NOMO-1 (cell line): Measurements from ENCODE around the gene EPN1.
"Not testable (repeated sequence)": the region's sequence is repeated elsewhere in the genome, so short reads cannot be mapped to it uniquely, and the experiment has no call there.

Experiments used
- DNase-seq, 2 experiments: peaks; one replicate each; lab custom pipeline; 2025; ENCODE audit not compliant: unreplicated experiment in 2 of 2; lab: John Stamatoyannopoulos, UW

EPN1 gene

GRCh38 chr19:55712804-55713631 is 38.0 kb downstream of the EPN1 start:
- DNase-seq = no peak

DNA sequence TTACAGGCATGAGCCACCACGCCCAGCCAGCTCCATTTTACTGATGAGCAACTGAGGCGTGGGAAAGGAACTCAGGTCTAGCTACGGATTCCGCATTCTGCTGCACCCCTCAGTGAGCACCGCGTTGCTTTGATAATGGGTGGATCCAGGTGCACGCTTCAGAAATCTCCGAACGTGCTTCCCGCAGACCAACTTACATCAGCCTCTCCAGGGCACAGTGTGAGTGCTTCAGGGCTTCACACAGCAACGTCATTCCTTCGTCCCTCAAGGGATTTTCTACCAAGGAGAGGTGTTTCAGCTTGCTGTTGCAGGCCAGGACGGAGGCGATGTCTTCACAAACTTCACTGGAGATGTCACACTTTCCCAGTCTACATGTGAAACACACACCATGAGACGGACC is 41.5 kb downstream of the EPN1 start:
- DNase-seq = no peak

DNA sequence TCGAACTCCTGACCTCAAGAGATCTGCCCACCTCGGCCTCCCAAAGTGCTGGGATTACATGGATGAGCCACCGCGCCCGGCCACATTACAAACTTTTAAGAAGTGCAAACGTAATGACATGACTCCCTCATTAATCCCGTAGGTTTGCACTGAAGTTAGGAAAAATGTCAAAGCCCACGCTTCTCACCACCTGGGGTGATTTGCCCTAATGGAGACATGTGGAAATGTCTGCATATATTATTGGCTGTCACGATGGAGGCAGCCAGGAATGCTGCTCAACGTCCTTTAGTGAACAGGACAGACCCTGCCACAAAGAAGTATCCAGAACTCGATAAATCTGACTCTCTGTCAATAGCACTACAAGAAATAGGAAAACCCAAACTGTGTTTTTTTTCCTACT is 42.2 kb downstream of the EPN1 start:
- DNase-seq = no peak

GRCh38 chr19:55717879-55718711 is 43.1 kb downstream of the EPN1 start:
- DNase-seq = not testable (repeated sequence)

DNA sequence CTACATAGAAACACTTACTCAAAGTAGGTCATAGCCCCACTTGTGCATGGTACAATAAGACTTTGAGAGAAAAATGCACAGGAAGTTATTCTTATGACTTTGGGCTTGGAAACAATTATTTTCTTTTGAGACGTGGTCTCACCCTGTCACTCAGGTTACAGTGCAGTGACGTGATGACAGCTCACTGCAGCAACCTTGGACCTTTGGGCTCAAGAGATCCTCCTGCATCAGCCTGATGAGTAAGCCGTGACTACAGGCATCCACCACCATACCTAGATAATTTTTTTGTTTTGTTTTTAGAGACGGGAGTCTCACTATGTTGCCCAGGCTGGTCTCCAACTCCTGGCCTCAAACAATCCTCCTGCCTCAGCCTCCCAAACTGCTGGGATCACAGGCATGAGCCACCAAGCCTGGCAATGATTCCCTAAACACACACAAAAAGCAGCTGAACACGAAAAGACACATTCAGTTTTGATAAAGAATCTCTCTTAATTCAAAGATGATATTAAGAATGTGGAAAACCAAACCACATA is 45.3 kb downstream of the EPN1 start:
- no peak for DNase-seq

- DNase-seq = no peak
Measured at GRCh38 chr19:55720801-55721200, 45.8 kb downstream of the EPN1 start.

DNA sequence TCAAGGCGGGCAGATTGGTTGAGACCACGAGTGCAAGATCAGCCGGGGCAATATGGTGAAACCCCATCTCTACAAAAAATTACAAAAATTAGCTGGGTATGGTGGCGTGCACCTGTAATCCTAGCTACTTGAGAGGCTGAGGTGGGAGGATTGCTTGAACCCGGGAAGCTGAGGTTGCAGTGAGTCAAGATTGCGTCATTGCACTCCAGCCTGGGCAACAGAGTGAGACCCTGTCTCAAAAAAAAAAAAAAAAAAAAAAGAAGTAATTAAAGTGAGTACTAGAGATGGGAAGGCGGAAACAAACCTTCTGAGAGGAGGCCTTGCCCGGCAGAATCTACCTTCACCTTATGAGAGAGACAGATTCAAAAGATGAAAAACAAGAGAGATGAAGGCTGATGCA is 48.5 kb downstream of the EPN1 start:
- DNase-seq = no peak

DNA sequence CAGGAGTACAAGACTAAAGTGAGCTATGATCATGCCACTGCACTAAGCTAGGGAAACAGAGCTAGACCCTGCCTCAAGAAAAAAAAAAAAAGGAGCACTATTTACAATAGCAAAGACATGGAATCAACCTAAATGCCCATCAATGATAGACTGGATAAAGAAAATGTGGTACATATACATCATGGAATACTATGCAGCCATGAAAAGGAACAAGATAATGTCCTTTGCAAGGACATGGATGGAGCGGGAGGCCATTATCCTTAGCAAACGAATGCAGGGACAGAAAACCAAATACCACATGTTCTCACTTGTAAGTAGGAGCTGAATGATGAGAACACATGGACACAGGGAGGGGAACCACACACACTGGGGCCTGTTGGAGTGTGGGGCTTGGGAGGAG is 55.4 kb downstream of the EPN1 start:
- not testable (repeated sequence) for DNase-seq

GRCh38 chr19:55738302-55738701 is 63.3 kb downstream of the EPN1 start, which contains the start of gene NLRP9:
TSS of gene NLRP9 (minus strand) at chr19:55738402. CDS start at chr19:55738374, 28 bp downstream.
- DNase-seq = no peak

- DNase-seq = no peak
Measured at GRCh38 chr19:55750715-55751114, 75.7 kb downstream of the EPN1 start.

GRCh38 chr19:55753401-55753800 is 78.4 kb downstream of the EPN1 start:
- no peak for DNase-seq

DNA sequence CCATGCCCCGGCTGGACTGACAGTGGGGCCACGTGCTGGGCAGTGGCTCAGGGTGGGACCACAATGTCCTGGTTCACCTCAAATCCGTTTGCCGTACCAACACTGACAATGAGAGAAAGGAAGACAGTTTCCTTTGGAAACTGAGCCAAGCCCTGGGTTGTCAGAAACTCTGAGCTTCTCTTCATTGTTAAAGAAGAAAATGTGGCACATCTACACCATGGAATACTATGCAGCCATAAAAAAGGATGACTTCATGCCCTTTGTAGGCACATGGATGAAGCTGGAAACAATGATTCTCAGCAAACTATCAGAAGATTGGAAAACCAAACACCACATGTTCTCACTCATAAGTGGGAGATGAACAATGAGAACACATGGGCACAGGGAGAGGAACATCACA is 81.8 kb downstream of the EPN1 start:
- DNase-seq = not testable (repeated sequence)

DNA sequence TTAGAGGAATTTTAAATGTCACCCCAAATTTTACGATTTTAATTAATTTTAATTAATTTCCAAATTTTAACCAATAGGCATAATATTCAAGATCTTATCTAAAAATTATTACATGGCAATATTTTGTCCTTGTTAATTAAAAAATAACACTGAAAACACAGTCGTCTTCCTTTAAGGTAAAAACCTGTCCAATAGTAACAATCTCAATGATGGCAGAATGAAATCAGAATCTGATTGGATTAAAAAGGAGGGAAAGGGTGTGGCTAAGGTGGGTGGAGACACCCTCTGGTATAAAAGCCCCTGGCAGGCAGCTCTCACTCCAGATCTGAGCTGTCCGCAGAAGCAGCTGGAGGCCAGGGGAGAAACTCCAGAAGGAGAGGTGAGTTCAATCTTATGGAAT is 83.8 kb downstream of the EPN1 start, which contains the start of gene RFPL4A:
RFPL4A (plus strand) TSS at position 301 of the 400 bp plus-strand sequence. CDS start 2,704 bp downstream, outside the sequence.
- not testable (repeated sequence) for DNase-seq
